Brain pericyte (primary cell): ENCODE measurements around the gene KCNJ2.

Experiments used
- DNase-seq: peaks from one replicate; pipeline ENCODE4 v3.0.0-alpha.2; 2012; ENCODE audit warnings: low read depth, low spot score

Gene KCNJ2

DNA sequence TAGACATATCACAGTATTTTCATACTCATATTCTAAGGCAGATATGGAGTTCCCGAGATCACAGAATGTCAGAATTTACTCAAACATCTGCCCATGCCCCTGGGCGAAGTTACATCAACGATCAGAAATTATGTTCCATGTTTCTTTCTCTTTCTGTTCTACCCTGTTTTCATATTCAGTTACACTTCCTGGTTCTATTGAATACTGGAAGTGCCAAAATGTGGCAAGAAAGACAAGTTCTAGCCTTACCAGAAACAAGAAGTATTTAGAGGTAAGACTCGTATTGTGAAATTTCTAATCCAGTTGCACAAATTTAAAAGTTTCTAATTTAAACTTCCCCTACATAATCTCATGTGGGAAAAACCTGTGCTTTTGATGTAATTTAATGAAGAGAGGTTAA, 36.1 kb downstream of the KCNJ2 start:
- no peak for DNase-seq

DNA sequence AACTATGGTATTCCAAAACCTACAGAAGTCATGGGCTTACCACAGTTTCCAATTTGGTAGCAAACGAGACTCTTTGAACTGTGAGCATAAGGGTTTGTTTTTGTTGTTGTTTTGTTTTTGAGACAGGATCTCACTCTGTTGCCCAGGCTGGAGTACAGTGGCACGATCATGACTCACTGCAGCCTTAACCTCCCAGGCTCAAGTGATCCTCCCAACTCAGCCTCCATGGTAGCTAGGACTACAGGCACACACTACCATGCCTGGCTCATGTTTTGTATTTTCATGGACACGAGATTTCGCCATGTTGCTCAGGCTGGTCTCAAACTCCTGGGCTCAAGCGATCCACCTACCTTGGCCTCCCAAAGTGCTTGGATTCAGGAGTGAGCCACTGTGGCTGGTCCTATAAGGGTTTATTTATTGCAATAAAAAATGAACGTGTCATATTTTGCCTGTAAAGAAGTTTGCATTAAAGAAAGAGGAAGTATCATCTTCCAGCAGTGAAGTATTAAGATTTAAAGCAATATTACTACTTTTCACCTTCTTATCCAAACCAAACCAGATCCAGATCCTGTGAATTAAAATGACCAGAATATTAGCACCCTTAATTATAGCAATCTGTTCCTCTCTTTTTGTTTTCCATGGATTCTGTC, 37.2 kb downstream of the KCNJ2 start:
- DNase-seq, result no peak

DNA sequence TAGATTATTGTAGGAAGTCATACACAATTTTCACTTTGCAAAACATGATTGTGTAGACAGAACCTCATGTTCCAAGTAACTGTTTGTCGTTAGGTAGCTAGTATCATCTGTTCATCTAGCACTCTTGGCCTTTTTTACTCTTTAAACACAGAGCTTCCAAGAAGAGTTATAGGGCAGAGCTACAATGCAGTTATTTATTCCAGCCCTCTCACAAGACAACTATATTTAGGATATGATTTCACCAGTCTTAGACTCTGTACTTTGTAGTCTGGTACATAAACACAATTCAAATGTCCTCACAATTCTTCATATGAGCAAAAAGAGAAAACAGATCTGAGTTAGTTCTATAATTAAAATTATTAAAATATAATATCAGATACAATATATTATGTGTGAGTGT, 37.9 kb downstream of the KCNJ2 start:
- DNase-seq, result no peak

DNA sequence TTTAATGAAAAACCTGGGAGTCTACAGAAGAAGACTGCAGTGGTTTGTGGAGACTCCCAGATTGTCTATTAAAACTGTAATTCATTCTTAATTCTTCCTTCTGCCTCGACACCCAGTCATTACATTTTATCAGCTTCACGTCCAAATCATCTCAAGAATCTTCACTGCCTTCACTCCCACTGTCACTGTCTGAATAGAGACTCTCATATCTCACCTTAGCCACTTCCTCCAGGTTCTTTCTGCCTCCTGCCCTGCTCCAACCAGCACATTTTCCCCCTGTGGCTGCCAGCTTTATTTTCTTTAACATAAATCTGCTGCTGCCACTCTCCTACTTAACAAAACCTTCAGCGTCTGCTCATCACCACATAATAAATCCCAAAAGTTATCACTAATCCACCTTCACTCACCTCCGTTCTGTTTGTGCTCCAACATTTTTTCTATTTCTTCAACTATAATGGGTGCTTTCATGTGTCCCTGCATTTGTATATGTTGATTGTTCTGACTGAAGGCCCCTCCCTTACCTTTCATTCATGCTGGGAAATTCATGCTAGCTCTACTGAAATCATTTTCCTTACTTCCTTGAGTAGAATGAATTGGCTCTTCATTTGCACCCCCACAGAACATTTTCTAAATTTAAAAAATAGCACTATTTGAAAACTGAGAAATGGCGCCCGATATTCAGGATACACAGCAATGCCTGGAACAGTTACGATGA, 38.9 kb downstream of the KCNJ2 start:
- no peak for DNase-seq

DNA sequence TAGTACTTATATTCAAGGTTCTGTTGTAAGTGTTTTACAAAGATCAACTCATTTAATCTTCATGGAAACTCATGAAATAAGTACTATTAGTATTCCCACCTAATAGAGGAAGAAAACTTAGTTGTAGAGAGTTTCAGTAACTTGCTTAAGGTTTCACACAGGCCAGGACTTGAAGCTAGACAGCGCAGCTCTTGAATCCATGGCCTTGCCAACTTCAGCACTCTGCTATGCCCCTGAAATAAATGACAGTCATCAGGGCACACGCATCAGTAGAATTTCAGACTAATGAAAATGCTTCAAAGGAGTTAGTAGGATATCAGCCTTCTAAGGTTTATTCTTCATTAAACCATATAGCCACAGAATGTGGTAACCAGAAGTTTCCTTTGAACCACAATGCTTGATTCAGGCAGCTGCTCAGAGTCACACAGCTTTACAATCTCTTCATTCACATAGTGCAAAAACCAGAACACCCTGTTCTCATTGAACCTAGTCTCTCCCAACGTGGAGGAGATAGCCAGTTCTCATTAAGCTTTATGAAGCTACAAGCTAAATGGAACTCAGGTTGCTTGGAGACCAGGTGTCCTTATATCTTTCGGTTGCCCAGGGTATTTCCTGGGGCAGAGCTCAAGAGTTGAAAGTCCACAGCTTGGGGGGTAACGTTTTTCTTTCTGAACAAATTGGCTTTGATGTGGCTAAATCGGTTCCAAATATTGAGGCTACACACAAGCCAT, 39.7 kb downstream of the KCNJ2 start:
- no peak for DNase-seq

DNA sequence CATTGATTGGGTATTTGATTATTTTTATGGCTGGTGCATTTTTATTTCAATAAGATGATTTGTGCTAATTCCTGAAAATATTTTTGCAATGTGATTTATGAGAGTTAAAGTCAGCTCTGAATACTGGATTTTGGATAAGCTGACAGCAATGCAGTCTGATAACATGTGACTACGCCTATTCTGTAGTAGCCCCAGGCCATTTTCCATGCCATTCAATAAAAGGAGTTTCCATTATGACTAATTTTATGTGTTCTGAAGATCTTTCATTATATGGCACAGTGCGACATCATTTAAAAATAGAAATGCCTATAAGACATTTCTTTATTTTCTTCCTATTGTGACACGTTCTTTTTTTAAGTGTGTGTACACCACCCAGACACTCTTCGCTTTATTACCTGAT, 46.3 kb downstream of the KCNJ2 start:
- no peak for DNase-seq

DNA sequence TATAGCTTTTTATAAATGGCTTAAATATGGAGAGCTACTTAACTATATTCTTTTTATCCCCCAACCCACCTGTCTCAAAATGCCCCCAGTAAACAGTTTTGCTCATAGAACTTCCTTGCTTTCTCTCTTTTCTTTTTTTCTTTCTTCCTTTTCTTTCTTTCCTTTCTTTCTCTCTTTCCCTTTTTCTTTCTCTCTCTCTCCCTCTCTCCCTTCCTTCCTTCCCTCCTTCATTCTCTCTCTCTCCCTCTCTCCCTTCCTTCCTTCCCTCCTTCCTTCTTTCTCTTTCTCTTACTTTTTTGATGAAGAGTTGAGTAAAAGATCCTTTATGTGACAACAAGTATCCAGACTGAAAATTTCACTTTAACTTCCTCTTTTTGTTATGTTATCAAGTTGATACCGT, 48.2 kb downstream of the KCNJ2 start:
- no peak for DNase-seq

DNA sequence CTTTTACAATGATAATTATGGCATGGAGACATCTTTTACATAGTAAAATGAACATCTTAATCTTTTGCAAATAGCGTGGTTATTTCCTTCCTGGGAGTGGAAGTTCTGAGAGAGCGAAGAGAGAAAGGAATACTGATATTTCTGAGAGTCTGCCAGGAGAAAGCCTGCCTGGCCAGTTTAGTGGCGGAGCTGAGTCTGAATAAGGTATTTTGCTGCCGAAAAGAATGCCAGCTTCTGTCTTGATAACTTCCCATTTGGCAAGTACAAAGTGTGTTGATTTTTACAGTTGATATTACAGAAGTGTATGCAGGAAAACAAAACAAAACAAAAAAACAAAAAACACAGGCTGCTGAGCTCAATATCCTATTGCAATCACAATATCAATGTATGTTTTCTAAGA, 55.9 kb downstream of the KCNJ2 start:
- DNase-seq, result no peak
